RPMI8226 (cell line): ENCODE measurements around the gene TGM2.

Experiments
- DNase-seq: peaks from one replicate; pipeline ENCODE4 v3.0.0-alpha.2; 2015

The TGM2 gene

GRCh38 chr20:38143646-38144554 lies 21.2 kb downstream of the TGM2 start:
- DNase-seq = peak; percentile 77

- DNase-seq = no peak
Measured at GRCh38 chr20:38143238-38143645, 21.8 kb downstream of the TGM2 start.

DNA sequence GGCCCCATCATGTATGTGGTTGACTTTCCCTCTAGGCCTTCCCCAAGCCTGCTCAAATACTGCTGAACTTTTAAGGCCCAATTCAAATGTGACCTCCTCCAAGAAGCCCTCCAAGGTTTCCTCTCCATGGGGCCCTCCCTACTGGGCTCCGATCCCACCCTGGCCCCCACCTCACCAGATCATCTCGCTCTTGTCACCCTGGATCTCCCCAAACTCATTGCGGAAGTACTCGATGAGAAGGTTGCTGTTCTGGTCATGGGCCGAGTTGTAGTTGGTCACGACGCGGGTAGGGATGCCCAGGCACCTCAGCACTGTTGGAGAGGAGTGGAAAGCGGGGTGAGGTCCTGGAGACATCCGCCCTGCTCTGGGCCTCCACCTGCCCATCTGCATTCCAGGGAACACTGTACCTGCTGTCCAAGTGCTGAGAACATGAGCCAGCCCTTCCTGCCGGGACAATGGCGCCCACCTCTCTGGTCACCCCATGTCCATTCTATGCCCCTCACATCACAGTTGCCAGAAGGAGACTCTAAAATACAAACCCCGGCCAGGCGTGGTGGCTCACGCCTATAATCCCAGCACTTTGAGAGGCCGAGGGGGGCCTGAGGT lies 23.1 kb downstream of the TGM2 start:
- DNase-seq = no peak

GRCh38 chr20:38141204-38141888 lies 23.7 kb downstream of the TGM2 start:
- no peak for DNase-seq

DNA sequence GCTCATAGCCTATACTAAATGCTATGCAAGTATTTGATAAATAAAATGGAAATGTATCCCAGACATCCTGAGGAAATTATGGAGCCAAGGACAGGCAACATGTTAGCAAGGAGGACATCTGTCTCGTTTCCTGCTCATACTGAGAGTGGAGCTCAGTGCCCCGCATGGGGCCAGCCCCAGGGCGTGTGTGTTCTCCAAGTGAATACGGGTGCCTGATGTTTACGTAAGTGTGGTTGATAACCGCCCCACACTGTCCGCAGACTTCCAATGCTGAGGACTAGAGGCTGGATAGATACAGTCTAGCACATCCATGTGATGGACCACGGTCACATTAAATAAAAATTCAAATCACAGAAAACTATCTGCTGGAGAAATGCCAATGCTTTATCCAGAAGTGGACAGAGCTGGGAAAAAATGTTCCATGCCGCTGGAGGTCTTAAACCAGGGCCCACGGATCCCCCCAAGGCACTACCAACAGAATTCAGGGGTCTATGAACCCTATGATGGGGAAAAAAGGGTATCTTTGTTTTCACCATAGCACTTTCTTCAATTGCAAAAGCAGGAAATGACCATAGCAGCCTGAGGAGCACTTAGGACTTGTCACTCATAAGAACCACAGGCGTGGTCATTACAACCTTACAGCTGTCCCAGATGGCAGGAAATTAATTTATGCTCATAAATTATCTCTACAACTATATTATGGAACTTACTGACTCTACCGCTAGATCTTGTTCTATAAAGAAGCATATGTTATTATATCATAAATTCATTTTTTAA lies 24.9 kb downstream of the TGM2 start:
- DNase-seq = no peak

GRCh38 chr20:38139156-38139912 lies 25.7 kb downstream of the TGM2 start:
- no peak for DNase-seq

DNA sequence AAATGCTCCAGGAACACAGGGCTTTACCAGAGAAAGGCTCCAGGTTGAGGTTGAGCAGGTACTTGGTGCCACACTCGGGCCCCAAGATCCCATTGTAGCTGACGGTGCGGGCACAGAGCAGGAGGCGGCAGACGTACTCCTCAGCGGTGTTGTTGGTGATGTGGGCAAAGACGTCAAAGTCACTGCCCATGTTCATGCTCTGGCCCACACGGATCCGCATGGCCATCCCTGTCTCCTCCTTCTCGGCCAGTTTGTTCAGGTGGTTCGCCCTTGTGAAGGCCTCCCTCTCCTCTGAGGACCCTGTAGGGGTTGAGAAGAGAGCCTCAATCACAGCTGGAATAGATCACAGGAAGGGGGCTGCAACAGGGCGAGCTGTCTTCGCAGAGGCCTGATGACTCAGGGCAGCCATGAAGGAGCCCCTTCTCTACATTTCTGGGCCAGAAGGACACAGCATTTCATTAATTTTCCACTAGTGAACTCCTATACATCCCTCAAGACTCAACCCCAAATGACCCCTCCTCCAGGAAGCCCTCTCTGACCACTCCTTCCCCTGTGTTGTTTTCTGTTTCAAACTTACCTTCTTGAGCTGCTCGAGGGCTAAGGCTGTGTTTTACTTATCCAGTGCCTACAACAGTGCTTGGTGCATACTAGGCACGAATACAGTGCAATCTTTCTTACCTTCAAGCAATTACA lies 26.8 kb downstream of the TGM2 start:
- no peak for DNase-seq

GRCh38 chr20:38137441-38138037 lies 27.5 kb downstream of the TGM2 start:
- DNase-seq = no peak

DNA sequence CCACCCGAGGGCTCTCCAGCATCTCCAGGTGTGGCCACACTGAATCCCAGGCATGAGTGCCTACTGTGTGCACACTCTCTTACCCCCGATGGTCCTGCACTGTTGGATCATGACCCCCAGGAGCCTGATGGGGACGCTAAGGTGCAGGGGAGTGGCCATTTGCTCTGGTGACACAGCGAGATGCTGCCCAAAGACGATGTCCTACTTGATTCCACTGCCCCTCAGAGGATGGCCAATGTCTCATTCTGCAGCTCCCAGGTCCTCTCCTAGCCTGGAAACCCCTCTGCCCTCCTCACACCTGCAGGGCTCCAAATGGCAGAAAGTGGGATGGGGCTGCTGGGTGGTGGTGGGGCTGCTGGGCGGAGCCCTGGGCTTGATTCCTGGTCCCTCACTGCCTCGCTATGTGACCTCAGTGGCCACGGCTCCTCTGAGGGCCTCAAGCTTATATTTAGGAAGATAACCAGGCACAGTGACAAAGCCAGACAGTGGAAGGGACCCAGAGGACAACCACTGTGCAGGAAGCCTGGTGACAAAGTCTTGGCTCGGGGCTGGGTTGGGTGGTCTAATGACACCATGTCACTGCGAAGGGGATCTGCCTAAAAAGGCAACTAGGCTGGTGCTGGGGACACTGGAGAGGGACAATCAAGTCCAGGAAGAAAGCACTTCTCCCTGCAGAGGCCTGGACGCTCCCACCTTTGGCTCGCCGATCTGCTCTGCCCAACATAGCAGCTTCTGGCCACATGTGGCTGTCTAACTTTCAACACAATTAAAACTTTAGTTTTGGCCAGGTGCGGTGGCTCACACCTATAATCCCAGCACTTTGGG lies 28.4 kb downstream of the TGM2 start:
- DNase-seq = no peak

- DNase-seq = no peak
Measured at GRCh38 chr20:38135651-38136420, 29.2 kb downstream of the TGM2 start.

GRCh38 chr20:38135271-38135650 lies 29.8 kb downstream of the TGM2 start:
- no peak for DNase-seq

GRCh38 chr20:38134427-38135270 lies 30.4 kb downstream of the TGM2 start:
- DNase-seq = no peak

DNA sequence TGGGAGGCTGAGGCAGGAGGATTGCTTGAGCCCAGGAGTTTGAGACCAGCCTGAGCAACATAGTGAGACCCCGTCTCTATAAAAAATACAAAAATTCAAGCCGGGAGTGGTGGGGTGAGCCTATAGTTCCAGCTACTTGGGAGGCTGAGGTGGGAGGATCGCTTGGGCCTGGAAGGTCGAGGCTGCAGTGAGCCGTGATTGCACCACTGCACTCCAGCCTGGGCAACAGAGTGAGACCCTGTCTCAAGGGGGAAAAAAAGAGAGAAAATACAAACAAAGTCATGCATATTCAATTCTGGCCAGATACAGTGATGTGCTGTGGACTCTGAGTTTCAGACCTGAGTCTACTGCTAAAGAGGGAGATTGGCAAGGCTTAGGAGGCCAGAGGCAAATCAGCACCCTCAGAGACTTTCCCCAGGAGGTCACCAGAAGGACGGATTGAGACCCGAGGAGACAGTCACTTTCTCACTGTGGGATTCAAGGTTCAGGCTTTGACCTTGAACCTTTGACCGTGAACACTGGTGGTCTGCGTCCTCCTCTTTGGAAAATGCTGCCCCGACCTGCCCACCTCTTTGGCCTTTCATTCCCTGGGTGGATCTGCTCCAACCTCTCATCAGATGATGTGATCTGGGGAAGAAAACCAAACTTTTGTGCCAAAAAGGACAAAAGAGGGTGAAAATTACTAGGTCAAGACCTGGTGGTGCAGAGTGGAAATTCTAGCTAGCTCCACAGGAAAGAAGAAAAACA lies 31.2 kb downstream of the TGM2 start:
- DNase-seq = no peak

DNA sequence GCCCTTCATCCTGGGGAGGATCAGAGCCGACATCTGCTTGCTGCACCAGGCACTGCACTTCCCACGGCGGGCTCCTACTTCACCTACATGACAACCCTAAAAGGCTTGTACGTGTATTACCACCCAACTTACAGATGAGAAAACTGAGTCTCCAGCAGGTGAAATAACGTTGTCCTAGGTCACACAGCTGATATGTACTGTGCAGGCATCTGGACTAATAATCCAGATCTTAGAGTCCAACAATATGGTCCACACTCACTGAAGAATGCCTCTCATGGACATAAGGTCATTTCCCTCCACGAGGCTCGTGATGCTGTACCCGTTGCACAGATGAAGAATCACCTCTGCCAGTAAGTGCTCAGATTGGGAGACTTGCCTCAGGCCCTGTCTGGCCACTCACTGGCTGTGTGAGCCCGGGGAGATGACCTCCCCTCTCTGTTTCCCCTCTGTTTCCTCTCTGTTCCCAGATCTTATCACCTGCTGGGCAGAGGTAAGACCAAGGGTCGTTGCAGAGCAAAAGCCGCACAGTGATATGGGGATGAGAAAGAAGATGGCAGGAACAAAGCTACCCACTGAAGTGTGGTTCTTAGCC lies 32.1 kb downstream of the TGM2 start:
- DNase-seq = no peak

- DNase-seq = no peak
Measured at GRCh38 chr20:38132156-38132909, 32.7 kb downstream of the TGM2 start.

GRCh38 chr20:38131588-38132121 lies 33.4 kb downstream of the TGM2 start:
- DNase-seq = no peak
